Measurements from ENCODE around the gene LHFPL3. TPM values are rescaled to one million over a fixed set of nuclear protein-coding genes. Genes with fewer than 3 reads are reported as not detected.

The LHFPL3 gene
- polyA plus RNA-seq, 2 of the 4 experiments (the other 2 are of a cell fraction), result not detected

DNA sequence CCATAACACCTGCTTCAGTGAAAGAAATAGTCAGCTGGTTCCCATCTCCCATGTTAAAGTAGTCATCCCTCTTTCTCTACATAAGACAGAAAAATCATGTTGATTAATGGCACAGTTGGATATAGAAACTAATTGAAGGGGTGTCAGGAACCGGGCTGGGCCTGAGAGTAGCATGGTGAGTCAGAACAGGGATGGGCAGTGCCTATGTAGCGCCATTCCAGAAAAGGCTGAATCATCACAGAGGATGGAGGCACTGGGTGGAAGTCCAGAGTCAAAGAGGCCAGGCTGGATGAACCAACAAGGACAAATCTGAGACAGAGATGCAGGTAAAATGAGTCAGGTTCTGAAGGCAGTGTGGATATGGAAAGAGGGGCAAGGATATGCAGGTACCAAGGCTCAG, 201.2 kb downstream of the LHFPL3 start:
- no peak for FAIRE-seq

DNA sequence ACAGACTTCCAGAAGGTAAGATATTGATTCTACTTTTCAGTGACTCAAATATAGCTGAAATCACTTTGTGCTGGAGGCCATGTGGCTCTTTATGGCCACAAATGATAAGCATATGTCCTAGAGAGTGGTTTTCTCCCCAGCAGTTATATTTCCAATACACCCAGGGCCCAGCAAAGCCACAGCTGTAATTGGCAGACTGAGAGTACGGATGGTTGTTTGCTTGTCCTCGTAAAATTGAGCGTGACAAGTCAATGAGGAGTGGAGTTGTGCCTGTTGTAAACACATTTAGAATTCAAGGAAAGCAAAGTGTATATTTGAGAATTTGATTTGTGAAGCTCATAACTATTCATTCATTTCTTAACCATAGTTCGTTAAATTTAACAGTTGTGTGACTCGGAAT, 201.8 kb downstream of the LHFPL3 start:
- ChIA-PET CTCF (no interaction called here), POLR2A (no interaction called here)
- H3K4me1 ChIP-seq, result no peaks in the 10 kb centered on the region
- 15% methylated on average over 5 of the region's 5 CpGs for WGBS (ENCODE audit: missing lambda C conversion rate)
- FAIRE-seq (no peak), DNase-seq (ENCODE audit: low read depth in 1 of 2, low spot score in 1 of 2) (no peak), ATAC-seq (no peak)
- TF ChIP-seq, protein P1, sequence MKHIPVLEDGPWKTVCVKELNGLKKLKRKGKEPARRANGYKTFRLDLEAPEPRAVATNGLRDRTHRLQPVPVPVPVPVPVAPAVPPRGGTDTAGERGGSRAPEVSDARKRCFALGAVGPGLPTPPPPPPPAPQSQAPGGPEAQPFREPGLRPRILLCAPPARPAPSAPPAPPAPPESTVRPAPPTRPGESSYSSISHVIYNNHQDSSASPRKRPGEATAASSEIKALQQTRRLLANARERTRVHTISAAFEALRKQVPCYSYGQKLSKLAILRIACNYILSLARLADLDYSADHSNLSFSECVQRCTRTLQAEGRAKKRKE (CRISPR knock-in tag; IDR thresholded peaks at IDR 0.05; ENCODE audit: low read depth), result no peak
- no peak for TF ChIP-seq EHMT2 (IDR thresholded peaks at IDR 0.05; ENCODE audit: low read depth)
- TF ChIP-seq HOXB13 (CRISPR knock-in tag; IDR thresholded peaks at IDR 0.05; ENCODE audit: low read depth), result no peak
- TF ChIP-seq, protein P2, sequence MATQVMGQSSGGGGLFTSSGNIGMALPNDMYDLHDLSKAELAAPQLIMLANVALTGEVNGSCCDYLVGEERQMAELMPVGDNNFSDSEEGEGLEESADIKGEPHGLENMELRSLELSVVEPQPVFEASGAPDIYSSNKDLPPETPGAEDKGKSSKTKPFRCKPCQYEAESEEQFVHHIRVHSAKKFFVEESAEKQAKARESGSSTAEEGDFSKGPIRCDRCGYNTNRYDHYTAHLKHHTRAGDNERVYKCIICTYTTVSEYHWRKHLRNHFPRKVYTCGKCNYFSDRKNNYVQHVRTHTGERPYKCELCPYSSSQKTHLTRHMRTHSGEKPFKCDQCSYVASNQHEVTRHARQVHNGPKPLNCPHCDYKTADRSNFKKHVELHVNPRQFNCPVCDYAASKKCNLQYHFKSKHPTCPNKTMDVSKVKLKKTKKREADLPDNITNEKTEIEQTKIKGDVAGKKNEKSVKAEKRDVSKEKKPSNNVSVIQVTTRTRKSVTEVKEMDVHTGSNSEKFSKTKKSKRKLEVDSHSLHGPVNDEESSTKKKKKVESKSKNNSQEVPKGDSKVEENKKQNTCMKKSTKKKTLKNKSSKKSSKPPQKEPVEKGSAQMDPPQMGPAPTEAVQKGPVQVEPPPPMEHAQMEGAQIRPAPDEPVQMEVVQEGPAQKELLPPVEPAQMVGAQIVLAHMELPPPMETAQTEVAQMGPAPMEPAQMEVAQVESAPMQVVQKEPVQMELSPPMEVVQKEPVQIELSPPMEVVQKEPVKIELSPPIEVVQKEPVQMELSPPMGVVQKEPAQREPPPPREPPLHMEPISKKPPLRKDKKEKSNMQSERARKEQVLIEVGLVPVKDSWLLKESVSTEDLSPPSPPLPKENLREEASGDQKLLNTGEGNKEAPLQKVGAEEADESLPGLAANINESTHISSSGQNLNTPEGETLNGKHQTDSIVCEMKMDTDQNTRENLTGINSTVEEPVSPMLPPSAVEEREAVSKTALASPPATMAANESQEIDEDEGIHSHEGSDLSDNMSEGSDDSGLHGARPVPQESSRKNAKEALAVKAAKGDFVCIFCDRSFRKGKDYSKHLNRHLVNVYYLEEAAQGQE (IDR thresholded peaks at IDR 0.05), result no peak
- TF ChIP-seq FOSL2 (IDR thresholded peaks at IDR 0.05), result no peak
- no peak for TF ChIP-seq FOSL2 (CRISPR knock-in tag; IDR thresholded peaks at IDR 0.05)
- TF ChIP-seq HEYL (CRISPR knock-in tag; IDR thresholded peaks at IDR 0.05), result no peak
- TF ChIP-seq RNF2 (IDR thresholded peaks at IDR 0.05; ENCODE audit: borderline replicate concordance, low read depth), result no peak
- no peak for TF ChIP-seq ZC3H11A (IDR thresholded peaks at IDR 0.05)
- TF ChIP-seq BHLHE40 (IDR thresholded peaks at IDR 0.05; ENCODE audit: low read depth, low read length), result no peak
- TF ChIP-seq KDM5A (IDR thresholded peaks at IDR 0.05), result no peak
- TF ChIP-seq MYC (IDR thresholded peaks at IDR 0.05; ENCODE audit: borderline replicate concordance, low read length), result no peak
- TF ChIP-seq FOXS1 (CRISPR knock-in tag; IDR thresholded peaks at IDR 0.05), result no peak
- no peak for TF ChIP-seq EHF (CRISPR knock-in tag; IDR thresholded peaks at IDR 0.05)
- TF ChIP-seq PHF8 (IDR thresholded peaks at IDR 0.05; ENCODE audit: borderline replicate concordance, low read depth), result no peak
- TF ChIP-seq KDM1A (IDR thresholded peaks at IDR 0.05; ENCODE audit: low read depth), result no peak
- TF ChIP-seq, protein P3, sequence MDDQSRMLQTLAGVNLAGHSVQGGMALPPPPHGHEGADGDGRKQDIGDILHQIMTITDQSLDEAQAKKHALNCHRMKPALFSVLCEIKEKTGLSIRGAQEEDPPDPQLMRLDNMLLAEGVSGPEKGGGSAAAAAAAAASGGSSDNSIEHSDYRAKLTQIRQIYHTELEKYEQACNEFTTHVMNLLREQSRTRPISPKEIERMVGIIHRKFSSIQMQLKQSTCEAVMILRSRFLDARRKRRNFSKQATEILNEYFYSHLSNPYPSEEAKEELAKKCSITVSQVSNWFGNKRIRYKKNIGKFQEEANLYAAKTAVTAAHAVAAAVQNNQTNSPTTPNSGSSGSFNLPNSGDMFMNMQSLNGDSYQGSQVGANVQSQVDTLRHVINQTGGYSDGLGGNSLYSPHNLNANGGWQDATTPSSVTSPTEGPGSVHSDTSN (IDR thresholded peaks at IDR 0.05), result no peak
- TF ChIP-seq NFE2L2 (conservative IDR thresholded peaks at IDR 0.05; ENCODE audit: low read length), result no peak
- TF ChIP-seq FOSB (CRISPR knock-in tag; IDR thresholded peaks at IDR 0.05), result no peak
- H3K4me2 ChIP-seq, result no peak overlapping the region
- no peak overlapping the region for H3K4me3 ChIP-seq
- H3K9me3 ChIP-seq, result no peaks in the 10 kb centered on the region
- H3K27ac ChIP-seq, result no peak overlapping the region

More for the DNA sequence above, 201.2 kb downstream of the LHFPL3 start:
- H3K4me2 ChIP-seq, result no peak overlapping the region
- no peak for ATAC-seq
- 0% methylated on average over 2 of the region's 2 CpGs for WGBS (ENCODE audit: missing lambda C conversion rate)
- no peak for TF ChIP-seq ESRRA (IDR thresholded peaks at IDR 0.05; ENCODE audit: borderline replicate concordance, low read length)
- no peak for TF ChIP-seq CBX8 (IDR thresholded peaks at IDR 0.05)
- TF ChIP-seq, protein P4, sequence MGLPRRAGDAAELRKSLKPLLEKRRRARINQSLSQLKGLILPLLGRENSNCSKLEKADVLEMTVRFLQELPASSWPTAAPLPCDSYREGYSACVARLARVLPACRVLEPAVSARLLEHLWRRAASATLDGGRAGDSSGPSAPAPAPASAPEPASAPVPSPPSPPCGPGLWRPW (IDR thresholded peaks at IDR 0.05), result no peak
- no peak for TF ChIP-seq HOXB5 (CRISPR knock-in tag; IDR thresholded peaks at IDR 0.05)
- TF ChIP-seq KDM5A (IDR thresholded peaks at IDR 0.05), result no peak
- TF ChIP-seq FOSL2 (IDR thresholded peaks at IDR 0.05), result no peak
- TF ChIP-seq FOSL2 (CRISPR knock-in tag; IDR thresholded peaks at IDR 0.05), result no peak
- TF ChIP-seq HEYL (CRISPR knock-in tag; IDR thresholded peaks at IDR 0.05), result no peak
- TF ChIP-seq ZC3H11A (IDR thresholded peaks at IDR 0.05), result no peak
- TF ChIP-seq HDAC2 (IDR thresholded peaks at IDR 0.05), result no peak
- no peak for TF ChIP-seq MAZ (IDR thresholded peaks at IDR 0.05; ENCODE audit: borderline replicate concordance, low read depth, low read length)
- no peaks in the 10 kb centered on the region for H3K9me3 ChIP-seq
- no peak overlapping the region for H3K27ac ChIP-seq
- H3K4me3 ChIP-seq, result no peak overlapping the region
- POLR2A ChIA-PET, result no interaction called here
- CTCF ChIA-PET, result no interaction called here
- no peak for DNase-seq (ENCODE audit: low read depth in 1 of 2, low spot score in 1 of 2)
- H3K4me1 ChIP-seq, result no peaks in the 10 kb centered on the region
